D341Med (cell line): Measurements from ENCODE around the gene ICOS.
"Not testable (repeated sequence)": the region's sequence is repeated elsewhere in the genome, so short reads cannot be mapped to it uniquely, and the experiment has no call there.

Source experiments
- DNase-seq: peaks from one replicate; pipeline ENCODE4 v3.0.0; 2012; ENCODE audit warnings: low spot score

The ICOS gene

DNA sequence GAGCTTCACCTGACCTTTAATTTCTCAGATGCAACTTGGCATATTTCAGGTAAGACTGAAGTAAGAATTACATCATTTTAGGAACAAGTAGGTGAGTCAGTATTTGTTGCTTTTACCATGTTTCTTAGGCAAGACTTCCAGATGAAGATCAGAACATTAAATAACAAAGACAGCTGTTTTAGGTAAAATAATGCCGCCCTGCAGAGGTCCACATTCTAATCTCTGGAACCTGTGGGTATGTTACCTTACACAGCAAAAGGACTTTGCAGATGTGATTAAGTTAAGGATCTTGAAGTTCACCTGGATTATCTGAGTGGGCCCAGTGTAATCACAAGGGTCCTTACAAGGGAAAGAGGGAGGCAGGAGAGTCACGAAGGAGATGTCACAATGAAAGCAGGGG lies 39.3 kb downstream of the ICOS start:
- DNase-seq: no peak

DNA sequence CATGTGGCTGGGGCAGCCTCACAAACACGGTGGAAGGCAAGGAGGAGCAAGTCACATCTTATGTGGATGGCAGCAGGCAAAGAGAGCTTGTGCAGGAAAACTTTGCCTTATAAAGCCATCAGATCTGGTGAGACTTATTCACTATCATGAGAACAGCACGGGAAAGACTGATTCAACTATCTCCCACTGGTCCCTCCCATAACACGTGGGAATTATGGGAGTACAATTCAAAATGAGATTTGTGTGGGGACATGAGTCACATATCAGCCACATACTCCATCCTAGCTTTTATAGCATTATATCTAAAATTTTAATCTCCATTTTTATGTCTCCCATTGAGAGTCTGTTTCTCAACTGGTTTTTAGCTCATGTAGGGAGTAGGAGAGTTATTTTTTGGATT lies 45.7 kb downstream of the ICOS start:
- DNase-seq: no peak

DNA sequence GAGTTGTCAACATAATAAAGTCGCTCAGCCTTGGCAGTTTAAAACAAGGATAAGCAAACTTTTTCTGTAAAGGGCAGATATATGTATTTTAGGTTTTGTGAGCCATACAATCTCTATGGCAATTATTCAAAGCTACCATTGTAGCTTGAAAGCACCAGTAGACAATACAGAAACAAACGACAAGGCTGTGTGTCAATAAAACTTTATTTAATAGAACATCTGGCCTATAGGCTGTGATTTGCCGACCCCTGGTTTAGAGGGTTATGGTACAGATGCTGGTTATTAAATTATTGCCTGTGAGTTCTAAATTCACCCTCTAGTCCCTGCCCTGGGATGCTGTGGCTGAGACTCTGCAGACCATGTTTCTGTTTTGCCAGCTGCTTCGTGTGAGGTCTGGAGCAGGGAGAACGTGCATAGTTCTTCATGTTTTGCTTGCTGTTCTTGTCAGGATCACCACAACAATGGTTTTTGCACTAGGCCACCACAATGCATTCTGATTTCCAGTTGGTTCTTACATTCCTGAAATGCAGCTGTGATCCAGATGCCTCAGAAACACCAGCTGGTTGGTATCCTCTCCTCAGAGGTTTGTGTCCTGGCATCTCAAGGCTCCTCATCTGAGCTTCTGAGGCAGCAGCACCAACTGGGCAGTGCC lies 46.6 kb downstream of the ICOS start:
- DNase-seq: no peak

DNA sequence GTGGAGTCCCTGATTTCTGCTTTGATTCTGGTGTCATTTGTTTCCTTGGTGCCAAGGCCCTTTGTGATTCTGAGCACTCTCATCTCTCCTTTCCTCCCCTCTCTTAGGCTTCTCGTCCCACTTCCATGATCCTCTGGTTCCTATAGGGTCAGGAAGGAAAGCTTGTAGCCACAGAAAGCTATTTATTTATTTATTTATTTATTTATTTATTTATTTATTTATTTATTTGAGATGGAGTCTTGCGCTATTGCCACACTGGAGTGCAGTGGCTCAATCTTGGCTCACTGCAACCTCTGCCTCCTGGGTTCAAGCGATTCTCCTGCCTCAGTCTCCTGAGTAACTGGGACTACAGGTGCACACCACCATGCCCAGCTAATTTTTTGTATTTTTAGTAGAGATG lies 49.4 kb downstream of the ICOS start:
- not testable (repeated sequence) for DNase-seq

DNA sequence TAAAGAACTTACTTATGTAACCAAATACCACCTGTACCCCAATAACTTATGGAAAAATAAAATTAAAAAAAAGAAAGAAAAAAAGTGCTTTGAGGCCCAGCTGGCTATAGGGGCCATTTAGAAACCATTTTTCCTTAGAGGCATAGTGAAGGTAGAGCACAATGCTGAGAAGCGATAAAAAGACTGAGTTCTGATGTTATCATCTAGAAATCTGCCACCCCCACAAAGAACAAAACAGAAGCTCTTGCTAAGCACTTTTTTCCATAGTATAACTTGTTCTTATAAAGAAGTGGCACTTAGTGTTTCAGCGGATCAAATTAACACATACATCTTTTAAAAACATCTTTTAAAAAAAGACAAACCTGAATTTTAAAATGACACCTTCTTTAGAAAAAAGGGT lies 51.4 kb downstream of the ICOS start:
- DNase-seq: no peak

DNA sequence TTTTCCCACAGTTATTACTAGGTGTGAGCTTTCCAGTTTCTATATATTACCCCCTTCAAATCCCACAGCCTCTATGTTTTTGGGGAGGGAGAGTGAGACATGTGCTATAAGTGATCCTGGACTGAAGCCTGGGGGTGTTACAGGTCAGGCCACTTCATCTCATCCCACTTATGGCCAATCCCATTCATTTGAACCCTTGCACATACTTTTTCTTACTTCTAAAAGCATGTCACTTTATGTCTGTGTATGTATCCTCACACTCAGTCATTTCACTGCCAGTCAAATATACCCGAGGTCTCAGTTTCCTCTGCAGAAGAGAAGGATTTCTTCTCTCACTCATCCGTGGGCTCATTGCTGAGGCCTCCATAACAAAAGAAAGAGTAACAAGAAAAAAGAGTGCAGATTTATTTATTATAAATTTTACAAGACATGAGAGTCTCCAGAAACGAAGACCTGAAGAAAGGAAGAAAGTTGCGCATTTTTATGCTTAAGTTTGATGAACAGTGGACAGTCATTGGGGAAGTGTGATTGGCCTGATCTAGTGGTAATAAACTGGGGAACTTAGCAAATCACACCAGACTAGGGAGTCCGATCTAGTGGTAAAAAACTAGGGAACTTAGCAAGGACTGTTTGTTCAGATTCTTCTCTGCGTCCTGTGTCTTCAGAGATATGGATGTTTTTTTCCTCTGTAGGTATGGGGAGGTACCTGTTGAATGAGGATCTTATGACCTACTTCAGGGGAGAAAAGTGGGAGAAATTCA lies 52.1 kb downstream of the ICOS start:
- no peak for DNase-seq

DNA sequence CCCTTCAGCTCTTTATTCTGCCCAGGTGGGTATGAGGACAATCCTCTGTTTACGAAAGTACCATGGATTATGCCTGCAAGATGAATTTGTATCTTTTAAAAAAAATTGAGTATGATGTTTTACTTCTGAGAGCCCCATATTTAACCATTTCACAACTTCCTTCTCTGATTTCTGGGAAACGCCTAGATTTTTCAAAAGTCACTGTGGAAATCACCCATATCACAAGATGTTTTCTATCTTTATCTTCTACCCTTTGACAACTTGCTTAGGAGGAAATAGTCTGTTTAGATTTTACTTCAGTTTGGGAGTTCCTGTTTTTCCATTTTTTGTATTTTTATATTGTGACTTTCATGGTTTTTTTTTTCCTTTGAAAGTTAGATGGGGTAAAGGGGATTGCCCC lies 53.0 kb downstream of the ICOS start:
- no peak for DNase-seq

DNA sequence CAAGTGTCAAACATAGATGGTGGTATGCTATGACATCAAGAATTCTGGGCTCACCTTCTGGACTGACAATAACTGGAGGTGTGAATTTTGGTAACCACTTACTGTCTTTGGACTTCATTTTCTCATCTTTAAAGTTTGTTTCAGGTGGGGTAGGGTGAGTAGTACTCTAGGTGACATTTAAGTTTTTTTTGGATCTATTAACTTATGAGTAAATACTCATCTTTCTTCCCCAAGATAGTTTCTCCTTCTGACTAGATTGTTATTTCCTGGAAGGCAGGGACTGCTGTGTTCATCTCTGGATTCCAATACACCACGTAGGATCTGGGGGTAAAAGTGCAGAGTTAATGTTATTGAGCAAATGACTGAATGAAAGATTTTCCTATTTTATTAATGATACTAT lies 55.9 kb downstream of the ICOS start:
- DNase-seq: no peak

DNA sequence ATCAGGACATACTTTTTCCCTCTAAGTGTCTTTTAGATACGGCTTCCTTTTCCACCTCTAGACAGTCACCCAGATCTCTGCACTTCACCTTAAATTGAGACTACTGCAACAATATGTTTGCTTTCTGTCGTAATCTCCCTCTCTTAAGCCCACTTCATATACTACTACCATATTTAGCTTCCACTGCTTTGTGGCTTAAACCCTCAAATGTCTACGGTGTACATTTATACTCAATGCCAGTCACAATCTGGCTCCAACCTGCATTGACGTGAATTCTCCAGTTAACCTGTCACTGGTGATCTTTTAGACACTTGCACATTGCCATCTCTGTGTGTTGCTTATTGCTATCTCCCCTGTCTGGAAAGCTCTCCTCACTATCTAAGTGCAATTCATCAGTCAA lies 56.4 kb downstream of the ICOS start:
- no peak for DNase-seq

DNA sequence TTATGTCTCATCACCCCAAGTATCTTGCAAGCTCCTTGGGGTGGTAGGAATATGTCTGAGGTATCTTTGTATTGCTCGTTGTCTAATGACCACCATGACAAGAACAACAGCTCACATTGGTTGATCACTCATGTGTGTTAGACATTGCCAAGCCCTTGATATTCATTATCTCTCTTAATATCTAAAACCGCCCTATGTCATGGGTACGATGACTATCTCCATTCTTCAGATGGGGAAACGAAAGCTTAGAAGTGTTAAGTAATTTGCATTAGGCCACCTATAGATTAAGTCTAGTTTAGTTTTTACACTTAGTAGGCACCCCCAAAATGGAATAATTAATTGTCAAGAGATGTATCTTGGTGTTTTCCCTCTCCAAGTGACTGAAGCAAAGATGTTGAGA lies 57.0 kb downstream of the ICOS start:
- DNase-seq: no peak

DNA sequence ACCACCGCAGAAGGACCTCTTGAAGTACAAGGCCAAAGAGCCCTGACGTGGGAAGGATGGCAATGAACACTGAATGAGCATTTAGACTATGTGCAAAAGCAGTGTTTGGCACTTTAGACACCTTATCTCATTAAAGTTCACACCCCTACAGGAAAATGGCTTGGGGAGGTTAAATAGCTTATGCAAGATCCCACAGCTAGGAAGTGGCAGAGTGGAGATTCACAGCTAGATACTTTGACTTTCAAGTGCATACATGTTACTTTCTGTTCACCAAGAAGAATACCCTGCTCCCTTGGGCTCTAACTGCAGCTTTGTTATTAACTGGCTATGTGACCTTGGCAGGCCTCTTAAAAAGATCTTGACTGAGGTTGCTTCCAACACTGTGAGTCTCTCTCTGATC lies 58.2 kb downstream of the ICOS start:
- DNase-seq: no peak

DNA sequence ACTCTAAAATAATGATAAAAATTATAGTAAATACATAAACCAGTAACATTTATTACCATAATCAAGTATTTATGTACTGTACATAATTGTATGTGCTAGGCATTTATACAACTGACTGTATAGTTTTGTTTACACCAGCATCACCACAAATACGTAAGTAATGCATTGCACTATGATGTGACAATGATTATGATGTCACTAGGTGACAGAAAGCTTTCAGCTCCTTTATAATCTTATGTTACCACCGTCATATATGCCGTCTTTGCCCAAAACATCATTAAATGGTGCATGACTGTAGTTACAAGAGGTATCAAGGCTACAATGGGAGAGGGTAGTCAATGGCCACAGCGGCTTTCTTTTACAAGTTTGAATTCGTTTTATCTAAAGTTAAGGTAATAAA lies 60.1 kb downstream of the ICOS start:
- DNase-seq: no peak

DNA sequence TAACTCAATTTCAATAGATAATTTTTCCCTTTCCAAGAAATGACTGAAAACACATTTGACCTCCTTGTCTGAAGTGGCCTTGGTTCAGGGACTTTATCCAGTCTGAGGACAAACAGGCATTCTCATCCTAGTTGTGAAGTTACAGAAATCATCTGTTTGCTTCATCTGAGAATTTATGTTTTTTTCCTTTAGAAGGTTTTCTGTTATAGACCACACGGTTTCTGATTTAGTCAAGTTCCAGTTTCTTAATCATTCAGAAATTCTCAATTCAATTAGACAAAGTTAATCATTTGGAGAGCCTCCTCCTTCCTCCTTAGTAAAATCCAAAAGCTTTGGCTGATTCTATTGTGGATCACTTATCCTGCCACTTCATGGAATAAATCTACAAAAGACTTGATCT lies 60.9 kb downstream of the ICOS start:
- no peak for DNase-seq

DNA sequence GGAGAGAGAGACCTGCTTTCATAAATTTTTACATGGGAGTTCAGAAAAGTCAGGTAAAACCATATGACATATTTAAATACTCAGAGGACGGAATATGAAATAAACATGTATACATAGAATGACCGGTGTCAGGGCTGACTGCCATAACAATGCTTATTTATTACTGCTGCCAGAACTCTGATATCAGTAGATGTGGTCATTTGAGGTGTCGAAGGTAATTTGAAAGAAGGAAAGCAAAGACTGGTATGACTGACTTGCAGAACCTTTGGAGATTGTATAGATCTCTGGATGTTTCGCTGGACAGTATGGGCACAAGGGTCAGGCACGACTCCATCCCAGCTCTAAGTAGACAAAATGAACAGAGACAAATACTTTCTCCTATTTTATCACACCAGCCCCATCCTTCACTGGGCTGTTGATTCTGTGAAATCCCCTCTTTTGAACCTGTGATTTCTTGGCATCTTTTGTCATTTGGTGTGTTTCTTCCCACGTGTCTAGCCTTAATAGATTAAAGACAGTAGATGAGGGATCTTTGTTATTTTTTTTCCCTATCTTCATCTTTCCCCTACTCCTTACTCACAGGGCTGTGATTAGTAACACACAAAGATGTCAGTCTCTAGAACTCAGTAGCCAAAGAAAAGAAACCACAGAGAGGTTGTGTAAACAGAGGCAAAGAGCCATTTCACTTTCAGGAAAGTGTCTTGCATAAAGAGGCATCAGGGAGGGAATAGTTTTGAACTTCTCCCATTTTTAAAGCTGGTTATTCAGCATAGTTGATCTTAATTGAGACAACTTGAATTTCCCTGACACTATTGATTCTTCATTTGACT lies 61.6 kb downstream of the ICOS start:
- DNase-seq: no peak

DNA sequence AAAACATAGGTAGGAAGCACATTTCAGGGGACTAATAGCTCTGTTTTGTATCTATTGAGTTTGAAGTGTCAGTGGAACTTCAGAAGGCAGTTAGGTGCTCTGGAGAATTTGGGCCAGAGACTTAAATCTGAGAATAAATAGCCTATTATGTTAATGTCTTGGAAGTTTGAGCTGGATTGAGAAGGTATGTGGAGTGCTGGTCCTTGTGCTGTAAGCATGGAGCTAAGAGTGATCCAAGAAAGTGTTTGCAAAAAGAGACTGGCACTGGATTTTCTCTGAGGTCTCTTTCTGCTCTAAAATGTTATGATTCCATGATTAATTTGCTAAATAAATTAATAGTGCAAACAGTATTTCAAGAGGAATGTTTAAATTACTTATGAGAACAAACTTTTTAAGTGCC lies 63.3 kb downstream of the ICOS start:
- no peak for DNase-seq

DNA sequence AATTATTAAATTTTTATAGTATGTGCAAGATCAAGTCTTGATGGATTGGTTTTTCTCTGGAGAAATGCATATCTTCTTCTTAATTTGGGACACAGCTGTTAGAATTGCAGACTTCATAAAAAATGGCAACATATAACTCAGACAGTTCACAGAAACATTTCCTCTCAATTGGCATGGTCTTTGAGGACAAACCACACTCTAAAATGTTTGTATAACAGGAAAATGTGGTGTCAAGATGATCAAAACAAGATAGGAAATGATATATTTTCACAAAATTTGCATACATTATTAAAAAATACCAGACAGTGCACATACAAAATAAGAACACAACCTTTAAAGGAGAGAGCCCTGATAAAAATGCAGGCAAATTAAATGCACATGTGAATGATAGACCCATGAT lies 63.9 kb downstream of the ICOS start:
- no peak for DNase-seq

DNA sequence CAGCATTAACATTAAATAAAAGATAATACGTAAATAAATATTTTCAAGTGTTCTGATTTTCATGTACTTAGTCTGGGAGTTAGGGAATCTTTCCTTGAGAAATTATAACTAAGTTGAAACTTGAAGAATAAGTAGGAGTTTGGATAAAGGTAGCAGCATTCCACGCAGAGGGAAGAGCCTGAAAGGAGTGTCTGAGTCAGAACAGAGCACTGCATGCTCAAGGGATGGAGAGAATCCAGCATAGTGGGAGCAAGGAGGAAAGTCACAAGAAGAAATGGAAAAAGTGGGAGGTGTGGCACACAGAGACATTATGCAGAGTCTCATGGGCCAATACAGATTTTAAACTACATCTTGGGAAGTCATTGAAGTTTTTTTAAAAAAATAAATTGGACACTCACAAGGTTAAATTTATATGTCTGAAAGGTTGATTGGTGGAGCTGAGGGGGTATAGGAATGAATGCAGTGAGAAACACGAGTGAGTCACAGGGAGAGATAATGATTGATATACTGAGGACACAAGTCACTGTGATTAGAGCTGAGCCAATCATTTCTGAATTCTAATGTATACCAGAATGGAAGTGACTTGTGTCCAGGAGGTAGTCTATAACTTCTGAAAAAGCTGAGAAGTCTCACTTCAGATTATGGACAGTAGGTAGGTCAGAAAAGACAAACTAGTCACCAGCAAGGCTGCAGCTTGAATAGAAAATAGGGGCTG lies 66.9 kb downstream of the ICOS start:
- no peak for DNase-seq

DNA sequence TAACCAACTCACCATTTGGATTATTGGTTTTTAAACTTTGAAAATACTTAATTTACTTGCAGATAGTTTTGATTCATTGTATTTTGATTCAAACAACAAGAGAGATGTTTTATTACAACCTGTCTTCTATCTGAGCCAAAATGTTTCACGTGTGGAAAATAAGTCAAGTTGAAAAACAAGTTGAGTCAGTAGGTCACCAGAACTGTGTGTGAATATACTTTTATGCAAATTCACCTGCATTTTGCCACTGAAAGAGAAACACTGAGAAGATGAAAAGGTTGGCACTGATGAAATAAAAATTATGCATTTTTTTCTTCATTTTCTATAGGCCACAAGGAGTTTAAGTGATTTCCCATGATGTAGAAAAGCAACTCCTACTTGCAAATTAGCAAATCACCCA lies 68.3 kb downstream of the ICOS start:
- DNase-seq: no peak

DNA sequence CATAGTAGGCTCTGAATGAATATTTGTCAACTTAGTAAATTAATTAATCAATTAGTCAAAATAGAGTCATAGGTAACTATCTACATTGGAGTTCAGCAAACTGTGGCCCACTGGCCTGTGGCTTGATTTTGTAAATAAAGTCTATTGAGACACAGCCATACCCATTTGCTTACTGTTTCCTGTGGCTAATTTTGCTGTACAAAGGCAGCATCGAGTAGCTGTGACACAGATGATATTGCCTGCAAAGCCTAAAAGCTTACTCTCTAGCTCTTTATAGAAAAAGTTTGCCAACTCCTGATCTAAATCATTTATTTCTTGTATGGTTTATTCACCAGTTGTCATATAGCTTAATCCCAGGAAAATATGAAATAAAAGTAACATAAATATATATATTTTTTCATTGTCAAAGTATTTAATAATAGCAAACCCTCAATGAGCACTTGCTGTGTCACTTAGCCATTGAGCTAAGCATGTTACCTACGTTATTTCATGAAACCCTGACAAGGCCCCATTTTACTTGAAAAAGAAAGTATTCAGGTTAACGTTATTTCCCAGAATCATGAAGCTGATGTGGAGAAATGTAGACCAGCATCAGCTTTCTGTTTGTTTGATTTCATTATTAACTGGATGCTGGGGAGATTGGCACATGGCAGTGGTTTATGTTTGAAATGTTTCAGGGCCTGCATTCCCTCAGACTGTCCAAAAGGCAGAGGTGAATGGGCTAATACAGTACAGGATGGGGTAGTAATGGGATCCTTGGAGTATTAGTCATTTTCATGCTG lies 69.6 kb downstream of the ICOS start:
- DNase-seq: no peak

DNA sequence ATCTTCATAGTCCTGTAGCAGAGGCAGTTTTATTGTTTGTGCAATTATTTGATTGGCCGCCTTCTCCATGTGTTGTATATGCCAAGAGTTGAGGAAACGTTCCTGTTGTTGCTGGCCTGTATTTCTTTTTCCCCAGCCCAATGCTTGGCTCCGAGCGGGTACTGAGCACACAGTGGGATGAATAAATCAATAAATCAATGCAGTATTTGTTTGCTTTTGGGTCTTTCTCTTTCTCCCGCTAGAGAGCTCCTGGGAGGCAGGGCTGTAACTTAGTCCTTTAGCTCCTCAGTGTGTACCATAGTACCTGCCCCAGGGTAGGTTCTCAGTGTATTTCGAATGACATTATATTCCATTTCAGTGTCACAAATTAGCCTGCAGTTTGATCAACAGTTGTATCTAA lies 71.8 kb downstream of the ICOS start:
- no peak for DNase-seq

DNA sequence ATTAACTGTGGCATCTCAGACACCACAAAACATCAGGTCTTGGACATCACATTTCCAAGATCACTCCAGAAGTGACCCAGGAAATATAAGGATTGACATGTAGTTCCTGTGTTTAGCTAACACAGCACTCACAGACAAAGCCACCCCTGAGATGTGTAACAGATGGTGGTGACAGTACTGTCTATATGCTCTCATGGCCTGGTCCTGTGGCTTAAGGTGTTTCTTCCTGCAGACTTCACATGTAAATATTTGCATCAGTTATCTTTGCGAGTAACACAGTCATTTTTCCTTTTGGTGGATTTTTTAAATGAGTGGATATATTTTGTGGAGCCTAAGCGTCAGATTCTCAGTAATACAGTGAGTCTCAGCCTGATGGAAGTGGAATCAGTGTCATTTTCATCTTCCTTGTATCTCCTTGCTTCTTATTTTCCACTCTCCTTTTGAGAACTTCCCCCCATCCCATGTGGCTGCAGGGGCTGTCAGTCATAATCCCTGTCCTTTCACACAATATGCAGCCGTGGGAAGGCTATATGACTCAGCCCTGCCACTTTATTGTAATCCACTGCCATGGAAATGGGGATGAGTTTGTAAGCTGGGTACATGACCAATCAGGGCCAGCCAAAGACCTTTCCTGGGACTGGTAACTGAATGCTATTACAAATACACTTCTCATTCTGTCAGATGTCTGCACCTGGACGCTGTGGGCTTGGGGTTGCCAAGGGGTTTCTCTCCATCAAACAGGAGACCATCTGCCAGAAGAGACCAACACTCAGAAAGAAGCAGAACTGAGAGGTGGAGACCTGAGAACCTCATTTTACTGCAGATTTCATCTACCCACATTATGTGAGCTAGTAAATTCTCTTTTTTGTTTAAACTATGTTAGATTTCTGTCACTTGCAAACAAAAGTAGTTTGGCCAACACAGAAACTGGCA lies 74.3 kb downstream of the ICOS start:
- no peak for DNase-seq
